Upper lobe of right lung (tissue), 1 donor: ENCODE measurements around the gene PARD3. TPM values are rescaled to one million over a fixed set of nuclear protein-coding genes. Genes with fewer than 3 reads are reported as not detected.

ENCODE experiments used
- ATAC-seq: fragments of 200-7000 bp; cut with Tn5 transposase; one replicate; pipeline ENCODE4 v1.9.1; 2020; ENCODE audit warnings: mild to moderate bottlenecking, moderate library complexity
- DNase-seq: peaks from one replicate; pipeline ENCODE4 v3.0.0-alpha.2; 2020
- H3K27ac ChIP-seq: fragments of 200-600 bp; one replicate; pipeline ENCODE4 v1.8.0; 2022
- H3K27me3 ChIP-seq: fragments of 200-600 bp; one replicate; pipeline ENCODE4 v1.8.0; 2022; ENCODE audit warnings: mild to moderate bottlenecking
- H3K36me3 ChIP-seq: fragments of 200-600 bp; one replicate; pipeline ENCODE4 v1.8.0; 2022
- H3K4me1 ChIP-seq: fragments of 200-600 bp; one replicate; pipeline ENCODE4 v1.8.0; 2022
- H3K4me3 ChIP-seq: fragments of 200-600 bp; one replicate; pipeline ENCODE4 v1.8.0; 2022; ENCODE audit warnings: mild to moderate bottlenecking
- H3K9me3 ChIP-seq: fragments of 200-600 bp; one replicate; pipeline ENCODE4 v1.8.0; 2022
- intact Hi-C: fragments of 100-400 bp; cut with DNase I; formaldehyde crosslinking; loops from one replicate; pipeline ENCODE4 v1.11.0; 2022
- total RNA-seq: library from RNA; stranded (reverse); fragmentation: NEBNext Ultra II Directional; extraction: Animal tissue kit (Norgen Biotek cat#: 25700); gene quantifications from one replicate; pipeline ENCODE4 v1.2.1, GENCODE V29; 2021
- TF ChIP-seq, protein P1 (sequence below): fragments of 200-600 bp; IDR thresholded peaks from one replicate; pipeline ENCODE4 v1.8.0; 2022; ENCODE audit warnings: antibody characterized with exemption
- donor health status: DM: no; HTN: yes; CAD: no; lungs with severe emphysema.

The PARD3 gene
- total RNA-seq, 1 donor from 2014 or later = 38.5 TPM

DNA sequence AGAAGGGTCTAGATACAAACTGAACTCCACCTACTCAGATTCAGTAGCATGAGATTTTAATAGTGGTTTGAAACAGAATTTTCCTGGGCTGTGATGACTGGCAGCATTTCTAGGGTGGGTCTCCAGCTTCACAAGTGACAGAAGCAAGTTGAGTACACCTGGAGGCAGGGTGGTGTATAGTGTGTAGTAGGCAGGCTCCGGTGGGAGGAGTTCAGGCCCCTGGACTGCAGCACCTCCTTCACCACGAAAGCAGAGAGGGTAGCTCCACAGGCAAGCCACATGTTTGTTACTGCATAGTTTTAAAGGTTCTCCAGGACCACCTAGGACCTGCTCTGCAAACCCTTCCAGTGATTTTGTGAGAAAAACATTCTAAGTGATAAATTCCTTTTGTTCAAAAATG lies 347.2 kb downstream of the PARD3 start:
- Histone ChIP-seq H3K9me3 (no peaks in the 10 kb centered on the region), H3K4me3 (no peak overlapping the region), H3K27me3 (no peaks in the 10 kb centered on the region), H3K36me3 (no peaks in the 10 kb centered on the region), H3K4me1 (no peaks in the 10 kb centered on the region), H3K27ac (no peak overlapping the region)
- DNase-seq (no peak), ATAC-seq (no peak)
- intact Hi-C loops = no loop called here
- TF ChIP-seq, protein P1, sequence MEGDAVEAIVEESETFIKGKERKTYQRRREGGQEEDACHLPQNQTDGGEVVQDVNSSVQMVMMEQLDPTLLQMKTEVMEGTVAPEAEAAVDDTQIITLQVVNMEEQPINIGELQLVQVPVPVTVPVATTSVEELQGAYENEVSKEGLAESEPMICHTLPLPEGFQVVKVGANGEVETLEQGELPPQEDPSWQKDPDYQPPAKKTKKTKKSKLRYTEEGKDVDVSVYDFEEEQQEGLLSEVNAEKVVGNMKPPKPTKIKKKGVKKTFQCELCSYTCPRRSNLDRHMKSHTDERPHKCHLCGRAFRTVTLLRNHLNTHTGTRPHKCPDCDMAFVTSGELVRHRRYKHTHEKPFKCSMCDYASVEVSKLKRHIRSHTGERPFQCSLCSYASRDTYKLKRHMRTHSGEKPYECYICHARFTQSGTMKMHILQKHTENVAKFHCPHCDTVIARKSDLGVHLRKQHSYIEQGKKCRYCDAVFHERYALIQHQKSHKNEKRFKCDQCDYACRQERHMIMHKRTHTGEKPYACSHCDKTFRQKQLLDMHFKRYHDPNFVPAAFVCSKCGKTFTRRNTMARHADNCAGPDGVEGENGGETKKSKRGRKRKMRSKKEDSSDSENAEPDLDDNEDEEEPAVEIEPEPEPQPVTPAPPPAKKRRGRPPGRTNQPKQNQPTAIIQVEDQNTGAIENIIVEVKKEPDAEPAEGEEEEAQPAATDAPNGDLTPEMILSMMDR = no peak

DNA sequence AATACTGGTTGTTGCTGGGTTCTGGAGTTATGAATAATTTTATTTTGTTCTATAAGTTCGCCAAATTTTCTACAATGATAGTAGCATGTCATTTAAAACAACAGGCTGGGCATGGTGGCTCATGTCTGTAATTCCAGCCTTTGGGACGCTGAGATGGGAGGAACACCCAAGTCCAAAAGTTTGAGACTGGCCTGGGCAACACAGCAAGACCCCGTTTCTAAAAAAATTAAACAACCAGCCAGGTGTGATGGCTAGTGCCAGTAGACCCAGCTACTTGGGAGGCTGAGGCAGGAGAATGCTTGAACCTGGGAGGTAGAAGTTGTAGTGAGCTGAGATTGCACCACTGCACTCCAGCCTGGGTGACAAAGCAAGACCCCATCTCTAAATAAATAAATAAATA lies 347.7 kb downstream of the PARD3 start:
- no peaks in the 10 kb centered on the region for H3K4me1 ChIP-seq
- no peaks in the 10 kb centered on the region for H3K27me3 ChIP-seq
- H3K27ac ChIP-seq = no peak overlapping the region
- no peak overlapping the region for H3K4me3 ChIP-seq
- DNase-seq (no peak), ATAC-seq (no peak)
- H3K9me3 ChIP-seq = no peaks in the 10 kb centered on the region
- no peaks in the 10 kb centered on the region for H3K36me3 ChIP-seq
- intact Hi-C loops = no loop called here
- TF ChIP-seq, protein P1 = no peak

DNA sequence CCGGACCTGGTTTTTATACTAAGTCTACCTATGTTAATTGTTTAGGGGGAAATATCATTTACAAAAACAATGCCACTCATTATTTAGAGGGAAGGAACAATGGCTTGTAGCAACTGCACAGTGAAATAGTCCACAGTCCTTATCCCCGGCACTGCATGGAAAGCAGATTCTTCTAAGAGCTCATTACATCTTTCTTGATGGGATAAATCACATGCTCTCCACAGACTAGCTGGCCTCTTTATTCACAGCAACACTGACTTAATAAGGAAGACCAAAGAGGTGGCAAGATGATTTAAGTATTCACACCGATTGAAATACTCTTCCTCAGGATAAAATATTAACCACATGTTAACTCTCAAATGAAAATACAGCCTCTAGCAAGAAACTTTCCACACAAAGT lies 349.4 kb downstream of the PARD3 start:
- ATAC-seq = no peak
- H3K9me3 ChIP-seq = no peaks in the 10 kb centered on the region
- intact Hi-C loops = no loop called here
- no peaks in the 10 kb centered on the region for H3K4me1 ChIP-seq
- H3K4me3 ChIP-seq = no peak overlapping the region
- no peaks in the 10 kb centered on the region for H3K27me3 ChIP-seq
- H3K27ac ChIP-seq = no peak overlapping the region
- no peaks in the 10 kb centered on the region for H3K36me3 ChIP-seq
- no peak for DNase-seq
- TF ChIP-seq, protein P1 = no peak

DNA sequence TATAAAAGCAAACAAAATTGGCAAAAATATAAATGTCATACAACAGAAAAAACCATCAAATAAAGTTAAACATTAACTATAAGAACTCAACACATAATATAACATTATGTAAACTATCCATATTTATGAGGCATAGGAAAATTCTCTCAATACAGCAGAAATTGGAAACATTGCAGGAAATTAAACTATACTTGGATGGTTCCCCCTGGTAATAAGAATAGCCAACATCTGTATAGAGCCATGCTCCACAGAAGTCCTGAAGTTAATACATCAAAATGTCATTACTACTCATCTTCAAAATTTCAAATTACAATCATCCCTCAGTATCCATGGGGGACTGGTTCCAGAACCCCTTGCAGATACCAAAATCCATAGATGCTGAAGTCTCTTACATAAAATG lies 350.5 kb downstream of the PARD3 start:
- no peaks in the 10 kb centered on the region for H3K36me3 ChIP-seq
- H3K4me3 ChIP-seq = no peak overlapping the region
- intact Hi-C loops = no loop called here
- H3K27me3 ChIP-seq = no peaks in the 10 kb centered on the region
- H3K9me3 ChIP-seq = no peaks in the 10 kb centered on the region
- TF ChIP-seq, protein P1 = no peak
- ATAC-seq (no peak), DNase-seq (no peak)
- H3K27ac ChIP-seq = no peak overlapping the region
- H3K4me1 ChIP-seq = no peaks in the 10 kb centered on the region

DNA sequence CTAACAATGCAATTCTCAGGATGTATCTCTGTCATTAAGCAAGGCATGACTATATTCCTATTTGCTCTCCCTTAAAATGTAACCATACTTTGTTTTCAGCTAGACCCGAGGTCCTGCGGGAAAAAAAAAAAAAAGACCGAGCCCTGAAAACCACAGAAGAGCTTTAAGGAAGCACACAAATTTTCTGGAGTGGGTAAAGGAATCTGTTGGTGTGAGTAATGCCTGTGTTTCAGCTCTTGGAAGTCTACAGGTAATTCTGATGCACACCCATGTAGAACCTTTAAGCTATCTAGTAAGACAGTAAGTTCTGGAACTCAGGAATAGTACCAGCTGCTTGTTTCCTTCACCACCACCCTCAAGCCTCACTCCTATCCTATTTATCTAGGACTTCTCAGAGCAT lies 351.1 kb downstream of the PARD3 start:
- no peak for DNase-seq
- intact Hi-C loops = no loop called here
- ATAC-seq = no peak

DNA sequence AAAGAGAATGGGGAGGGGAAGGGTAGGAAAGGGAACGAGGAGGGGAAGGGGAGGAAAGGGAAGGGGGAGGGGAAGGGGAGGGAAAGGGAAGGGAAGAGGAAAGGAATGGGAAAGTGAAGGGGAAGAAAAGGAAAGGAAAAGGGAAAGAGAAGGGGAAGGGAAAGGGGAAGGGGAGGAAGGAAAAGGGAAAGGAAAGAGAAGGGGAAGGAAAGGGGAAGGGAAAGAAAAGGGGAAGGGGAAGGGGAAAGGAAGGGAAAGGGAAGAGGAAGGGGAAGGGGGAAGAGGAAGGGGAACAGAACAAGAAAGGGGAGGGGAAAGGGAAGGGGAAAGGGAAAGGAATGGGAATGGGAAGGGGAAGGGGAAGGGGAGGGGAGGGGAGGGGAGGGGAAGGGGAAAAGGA lies 352.1 kb downstream of the PARD3 start:
- intact Hi-C loops = no loop called here
- H3K27me3 ChIP-seq = no peaks in the 10 kb centered on the region
- H3K4me1 ChIP-seq = no peaks in the 10 kb centered on the region
- no peaks in the 10 kb centered on the region for H3K36me3 ChIP-seq
- H3K4me3 ChIP-seq = no peak overlapping the region
- TF ChIP-seq, protein P1 = no peak
- ATAC-seq = no peak
- no peak for DNase-seq
- H3K9me3 ChIP-seq = no peaks in the 10 kb centered on the region
- H3K27ac ChIP-seq = no peak overlapping the region

More for the DNA sequence above, 351.1 kb downstream of the PARD3 start:
- H3K27me3 ChIP-seq = no peaks in the 10 kb centered on the region
- H3K9me3 ChIP-seq = no peaks in the 10 kb centered on the region
- no peaks in the 10 kb centered on the region for H3K36me3 ChIP-seq
- TF ChIP-seq, protein P1 = no peak
- no peak overlapping the region for H3K27ac ChIP-seq
- H3K4me1 ChIP-seq = no peaks in the 10 kb centered on the region
- H3K4me3 ChIP-seq = no peak overlapping the region
